Left hindlimb (tissue), 1 donor: ENCODE measurements around the gene AMZ2.
"Not testable (repeated sequence)": the region's sequence is repeated elsewhere in the genome, so short reads cannot be mapped to it uniquely, and the experiment has no call there.

Experiments used
- DNase-seq: peaks from one replicate; pipeline ENCODE4 v3.0.0-alpha.2; 2018

AMZ2 gene

GRCh38 chr17:68247445-68248198 is at the start of gene AMZ2:
Gene AMZ2, plus strand, starts transcription at chr17:68248043. Its CDS starts 2,145 bp downstream, at chr17:68250188.
- peak; percentile 97 for DNase-seq

GRCh38 chr17:68198931-68199836 is 48.7 kb upstream of the AMZ2 start:
- no peak for DNase-seq

GRCh38 chr17:68199837-68200688 is 47.8 kb upstream of the AMZ2 start:
- DNase-seq, result no peak

- peak; percentile 84 for DNase-seq
Measured at GRCh38 chr17:68200689-68201417, 47.0 kb upstream of the AMZ2 start.

- not testable (repeated sequence) for DNase-seq
Measured at GRCh38 chr17:68201418-68201771, 46.4 kb upstream of the AMZ2 start.

- not testable (repeated sequence) for DNase-seq
Measured at GRCh38 chr17:68202321-68202720, 45.5 kb upstream of the AMZ2 start.

- peak; percentile 44 for DNase-seq
Measured at GRCh38 chr17:68204736-68205135, 43.1 kb upstream of the AMZ2 start.

GRCh38 chr17:68205251-68205807 is 42.5 kb upstream of the AMZ2 start:
- DNase-seq, result peak; percentile 93

- peak; percentile 62 for DNase-seq
Measured at GRCh38 chr17:68205808-68206720, 41.8 kb upstream of the AMZ2 start.

GRCh38 chr17:68207651-68208253 is 40.1 kb upstream of the AMZ2 start:
- DNase-seq, result no peak

- DNase-seq, result not testable (repeated sequence)
Measured at GRCh38 chr17:68208651-68209050, 39.2 kb upstream of the AMZ2 start.

GRCh38 chr17:68209191-68209900 is 38.5 kb upstream of the AMZ2 start:
- not testable (repeated sequence) for DNase-seq

GRCh38 chr17:68210570-68211315 is 37.1 kb upstream of the AMZ2 start:
- DNase-seq, result no peak

GRCh38 chr17:68213428-68214411 is 34.1 kb upstream of the AMZ2 start:
- not testable (repeated sequence) for DNase-seq

GRCh38 chr17:68215453-68215852 is 32.4 kb upstream of the AMZ2 start:
- not testable (repeated sequence) for DNase-seq

- not testable (repeated sequence) for DNase-seq
Measured at GRCh38 chr17:68219429-68219828, 28.4 kb upstream of the AMZ2 start.

GRCh38 chr17:68220186-68220585 is 27.7 kb upstream of the AMZ2 start:
- DNase-seq, result not testable (repeated sequence)
